Measurements from ENCODE around the gene NAT9. TPM values are rescaled to one million over a fixed set of nuclear protein-coding genes. Genes with fewer than 3 reads are reported as not detected.

The NAT9 gene
- total and polyA plus RNA-seq, 2 donors (not counting 1 experiment from before 2014, with no cell fraction given): 66.6 to 73.6 TPM

- H3K79me2 ChIP-seq (ENCODE audit: control insufficient read depth, insufficient read depth, low read length): peaks cover 98% of the 10 kb centered on the region
- ChIA-PET CTCF (interaction anchor here (0.6 to 7.3 kb wide), 9 partner anchors 9 to 440 kb away, joined by 3 to 36 read pairs (median 5); partner anchors contain the start of gene RAB37), POLR2A (interaction anchor here (3.2 kb wide), 1 partner anchor 7 kb away, joined by 13 read pairs; no protein-coding TSS in a partner anchor)
- H3K27ac Mint-ChIP-seq: no peak overlapping the region
- H3K27ac ChIP-seq (ENCODE audit: low read length in 2 of 2): no peak overlapping the region
- H3K4me1 ChIP-seq (ENCODE audit: control insufficient read depth in 2 of 2, insufficient read depth in 2 of 2, low read length in 2 of 2): peaks cover 44 to 57% of the 10 kb centered on the region in 2 donors
- peaks cover 0 to 11% of the 10 kb centered on the region in 2 experiments for H3K36me3 ChIP-seq (replicated peaks in 1 of 2; ENCODE audit: control extremely low read depth in 1 of 2, control insufficient read depth in 1 of 2, extremely low read depth in 1 of 2, insufficient read depth in 2 of 2, low read length in 1 of 2)
- H2AFZ ChIP-seq (ENCODE audit: insufficient read depth, low read depth, low read length, poor library complexity, severe bottlenecking): no peak overlapping the region
- H3K4me2 ChIP-seq (replicated peaks; ENCODE audit: low read depth, low read length, poor library complexity, severe bottlenecking): no peak overlapping the region
- TF ChIP-seq CTCF (IDR thresholded peaks at IDR 0.05): no peak
- TF ChIP-seq EZH2 (IDR thresholded peaks at IDR 0.05; ENCODE audit: borderline replicate concordance, insufficient read depth, low read depth, low read length, poor library complexity, severe bottlenecking): no peak
- H3K27me3 ChIP-seq (replicated peaks in 1 of 4; ENCODE audit: control extremely low read depth in 1 of 4, control insufficient read depth in 3 of 4, insufficient read depth in 4 of 4, low read length in 3 of 4): no peaks in the 10 kb centered on the region
- no peaks in the 10 kb centered on the region for H3K9me3 Mint-ChIP-seq (ENCODE audit: insufficient read depth)
- H3K4me1 Mint-ChIP-seq: peaks cover 66% of the 10 kb centered on the region
- intact Hi-C loops (cut with micrococcal nuclease): no loop called here
- no peak for DNase-seq
- no peak overlapping the region for H3K4me3 ChIP-seq (ENCODE audit: control extremely low read depth in 1 of 5, extremely low read depth in 1 of 5, insufficient read depth in 1 of 5, low read depth in 2 of 5, low read length in 4 of 5)
- H3K9me3 ChIP-seq (ENCODE audit: control extremely low read depth in 1 of 3, control insufficient read depth in 2 of 3, insufficient read depth in 1 of 3, low read length in 2 of 3): no peaks in the 10 kb centered on the region
- H4K20me1 ChIP-seq (ENCODE audit: control insufficient read depth, insufficient read depth, low read length, poor library complexity, severe bottlenecking): peaks cover 93% of the 10 kb centered on the region
- no peak overlapping the region for H3K4me3 Mint-ChIP-seq
- WGBS (ENCODE audit: insufficient coverage): 65% methylated on average over 3 of the region's 3 CpGs
- no peaks in the 10 kb centered on the region for H3K27me3 Mint-ChIP-seq
- no peak overlapping the region for H3K9ac ChIP-seq (ENCODE audit: low read length)
- no peak for ATAC-seq (ENCODE audit: low read depth)
Observed at GRCh38 chr17:74756891-74757290, 19.3 kb downstream of the NAT9 start.

GRCh38 chr17:74755533-74755932 lies 20.6 kb downstream of the NAT9 start:
- Mint-ChIP-seq H3K4me1 (peaks cover 80% of the 10 kb centered on the region), H3K27ac (no peak overlapping the region), H3K4me3 (no peak overlapping the region), H3K9me3 (ENCODE audit: insufficient read depth) (no peaks in the 10 kb centered on the region), H3K27me3 (no peaks in the 10 kb centered on the region)
- peaks cover 92% of the 10 kb centered on the region for H4K20me1 ChIP-seq (ENCODE audit: control insufficient read depth, insufficient read depth, low read length, poor library complexity, severe bottlenecking)
- H3K79me2 ChIP-seq (ENCODE audit: control insufficient read depth, insufficient read depth, low read length): peaks cover 97% of the 10 kb centered on the region
- peaks cover 56 to 68% of the 10 kb centered on the region in 2 donors for H3K4me1 ChIP-seq (ENCODE audit: control insufficient read depth in 2 of 2, insufficient read depth in 2 of 2, low read length in 2 of 2)
- intact Hi-C loops (cut with micrococcal nuclease): no loop called here
- no peaks in the 10 kb centered on the region for H3K27me3 ChIP-seq (replicated peaks in 1 of 4; ENCODE audit: control extremely low read depth in 1 of 4, control insufficient read depth in 3 of 4, insufficient read depth in 4 of 4, low read length in 3 of 4)
- no peak overlapping the region for H3K4me3 ChIP-seq (ENCODE audit: control extremely low read depth in 1 of 5, extremely low read depth in 1 of 5, insufficient read depth in 1 of 5, low read depth in 2 of 5, low read length in 4 of 5)
- peaks cover 0 to 7% of the 10 kb centered on the region in 2 experiments for H3K36me3 ChIP-seq (replicated peaks in 1 of 2; ENCODE audit: control extremely low read depth in 1 of 2, control insufficient read depth in 1 of 2, extremely low read depth in 1 of 2, insufficient read depth in 2 of 2, low read length in 1 of 2)
- DNase-seq: no peak
- 92% methylated on average over 2 of the region's 8 CpGs for WGBS (ENCODE audit: insufficient coverage)
- ChIA-PET CTCF (interaction anchor here (1.2 to 7.7 kb wide), 6 partner anchors 10 to 98 kb away, joined by 3 to 57 read pairs (median 8); partner anchors contain the start of gene RAB37), POLR2A (no interaction called here)
- no peak overlapping the region for H3K27ac ChIP-seq (ENCODE audit: low read length in 2 of 2)
- H3K4me2 ChIP-seq (replicated peaks; ENCODE audit: low read depth, low read length, poor library complexity, severe bottlenecking): no peak overlapping the region
- H2AFZ ChIP-seq (ENCODE audit: insufficient read depth, low read depth, low read length, poor library complexity, severe bottlenecking): no peak overlapping the region
- TF ChIP-seq CTCF (IDR thresholded peaks at IDR 0.05) (no peak), EZH2 (IDR thresholded peaks at IDR 0.05; ENCODE audit: borderline replicate concordance, insufficient read depth, low read depth, low read length, poor library complexity, severe bottlenecking) (no peak)
- no peak for ATAC-seq (ENCODE audit: low read depth)
- no peak overlapping the region for H3K9ac ChIP-seq (ENCODE audit: low read length)
- H3K9me3 ChIP-seq (ENCODE audit: control extremely low read depth in 1 of 3, control insufficient read depth in 2 of 3, insufficient read depth in 1 of 3, low read length in 2 of 3): no peaks in the 10 kb centered on the region

Measured in B cell (primary cell).